Peyer's patch (tissue), 4 donors: ENCODE measurements around the gene AUTS2. TPM values are rescaled to one million over a fixed set of nuclear protein-coding genes. Genes with fewer than 3 reads are reported as not detected.

Experiments used
- DNase-seq, 3 donors: peaks; one replicate each; pipeline ENCODE4 v3.0.0-alpha.2; 2017 to 2019
- H3K27ac ChIP-seq, 4 donors: fragments of 200-600 bp; sonication (generic); one replicate each; pipeline ENCODE4 v1.5.1; 2016 to 2019
- H3K27me3 ChIP-seq, 2 donors: fragments of 200-600 bp; sonication (generic); one replicate each; pipeline ENCODE4 v1.5.1; 2019
- H3K36me3 ChIP-seq, 3 donors: fragments of 200-600 bp; sonication (generic); one replicate each; pipeline ENCODE4 v1.5.1; 2016 to 2019
- H3K4me1 ChIP-seq, 4 donors: fragments of 200-600 bp; sonication (generic); one replicate each; pipeline ENCODE4 v1.5.1; 2016 to 2019
- H3K4me3 ChIP-seq, 4 donors: fragments of 200-600 bp; sonication (generic); 1 replicate in 3 of 4; 2 replicates in 1 of 4; pipeline ENCODE4 v1.5.1; 2016 to 2019; ENCODE audit warnings: mild to moderate bottlenecking in 1 of 4
- H3K9me3 ChIP-seq, 4 donors: fragments of 200-600 bp; sonication (generic); one replicate each; pipeline ENCODE4 v1.5.1; 2016 to 2019; ENCODE audit warnings: mild to moderate bottlenecking in 1 of 4
- POLR2A ChIP-seq, 2 donors: fragments of 450-650 bp; IDR thresholded peaks; one replicate each; pipeline ENCODE4 v1.5.1; 2017; ENCODE audit warnings: antibody characterized with exemption in 2 of 2, mild to moderate bottlenecking in 2 of 2, moderate library complexity in 2 of 2
- total RNA-seq, 4 donors: library from RNA; depleted of rRNA; stranded (reverse); fragments of >200 nt; gene quantifications; one replicate each; pipeline ENCODE4 v1.1.0, GENCODE V29; 2016
- TF ChIP-seq, protein P1 (sequence below), 6 experiments: fragments of 450-650 bp in 4 of 6; fragments of 200-600 bp in 2 of 6; sonication (generic) in 1 of 6; IDR thresholded peaks; one replicate each; pipeline ENCODE4 v1.5.1; 2017 to 2019; ENCODE audit warnings: antibody characterized with exemption in 6 of 6, mild to moderate bottlenecking in 3 of 6, moderate library complexity in 1 of 6

The AUTS2 gene
- total RNA-seq, 4 donors from 2014 or later: 55.9 to 90.0 (median 72.6) TPM

GRCh38 chr7:70520611-70521010, 922.3 kb downstream of the AUTS2 start:
- no peaks in the 10 kb centered on the region for H3K9me3 ChIP-seq
- H3K27me3 ChIP-seq: no peaks in the 10 kb centered on the region

DNA sequence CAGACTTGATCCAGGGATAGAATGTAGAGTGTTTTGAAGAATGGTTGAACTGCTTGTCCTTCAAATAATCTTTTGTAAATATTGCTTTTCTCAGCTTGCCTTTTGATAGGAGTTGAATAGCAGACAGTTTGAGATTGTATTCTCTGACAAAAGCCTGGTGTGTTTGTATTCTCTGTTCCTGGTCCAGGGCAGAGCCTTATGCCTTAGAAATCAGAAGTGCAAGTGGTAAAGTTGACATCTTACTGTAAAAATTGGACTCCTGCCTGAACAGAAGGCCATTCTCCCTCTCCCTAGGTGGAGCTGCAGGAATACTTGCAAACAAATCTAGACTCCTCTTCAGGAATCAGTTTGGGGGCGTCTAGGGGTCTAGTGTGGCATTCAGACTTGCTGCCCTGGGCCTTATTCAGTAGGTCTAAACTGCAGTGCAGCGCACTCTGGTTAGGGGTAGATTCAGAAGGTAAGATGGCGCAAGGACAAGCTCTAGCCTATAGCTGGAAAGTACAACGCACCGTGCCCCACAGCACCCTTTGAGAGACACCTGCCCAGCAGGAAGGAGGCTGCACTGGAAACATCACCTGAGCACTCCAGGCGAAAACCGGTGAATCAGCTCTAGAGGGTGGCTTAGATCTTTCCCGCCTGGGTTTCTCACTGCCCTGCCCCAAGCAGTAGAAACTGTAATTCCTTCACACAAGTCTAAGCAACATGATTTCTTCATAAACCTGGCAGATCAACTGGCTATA, 925.1 kb downstream of the AUTS2 start:
- Histone ChIP-seq H3K4me1 (no peaks in the 10 kb centered on the region), H3K4me3 (no peak overlapping the region), H3K27me3 (no peaks in the 10 kb centered on the region), H3K36me3 (no peaks in the 10 kb centered on the region), H3K27ac (no peak overlapping the region), H3K9me3 (no peaks in the 10 kb centered on the region)
- DNase-seq: no peak
- TF ChIP-seq POLR2A (IDR thresholded peaks at IDR 0.05): no peak
- TF ChIP-seq, protein P1, sequence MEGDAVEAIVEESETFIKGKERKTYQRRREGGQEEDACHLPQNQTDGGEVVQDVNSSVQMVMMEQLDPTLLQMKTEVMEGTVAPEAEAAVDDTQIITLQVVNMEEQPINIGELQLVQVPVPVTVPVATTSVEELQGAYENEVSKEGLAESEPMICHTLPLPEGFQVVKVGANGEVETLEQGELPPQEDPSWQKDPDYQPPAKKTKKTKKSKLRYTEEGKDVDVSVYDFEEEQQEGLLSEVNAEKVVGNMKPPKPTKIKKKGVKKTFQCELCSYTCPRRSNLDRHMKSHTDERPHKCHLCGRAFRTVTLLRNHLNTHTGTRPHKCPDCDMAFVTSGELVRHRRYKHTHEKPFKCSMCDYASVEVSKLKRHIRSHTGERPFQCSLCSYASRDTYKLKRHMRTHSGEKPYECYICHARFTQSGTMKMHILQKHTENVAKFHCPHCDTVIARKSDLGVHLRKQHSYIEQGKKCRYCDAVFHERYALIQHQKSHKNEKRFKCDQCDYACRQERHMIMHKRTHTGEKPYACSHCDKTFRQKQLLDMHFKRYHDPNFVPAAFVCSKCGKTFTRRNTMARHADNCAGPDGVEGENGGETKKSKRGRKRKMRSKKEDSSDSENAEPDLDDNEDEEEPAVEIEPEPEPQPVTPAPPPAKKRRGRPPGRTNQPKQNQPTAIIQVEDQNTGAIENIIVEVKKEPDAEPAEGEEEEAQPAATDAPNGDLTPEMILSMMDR (IDR thresholded peaks at IDR 0.05): no peak

More at GRCh38 chr7:70520611-70521010, 922.3 kb downstream of the AUTS2 start:
- H3K4me3 ChIP-seq: no peak overlapping the region
- TF ChIP-seq, protein P1 (IDR thresholded peaks at IDR 0.05): no peak
- TF ChIP-seq POLR2A (IDR thresholded peaks at IDR 0.05): no peak
- no peak overlapping the region for H3K27ac ChIP-seq
- H3K4me1 ChIP-seq: no peaks in the 10 kb centered on the region
- no peak for DNase-seq
- H3K36me3 ChIP-seq: no peaks in the 10 kb centered on the region

DNA sequence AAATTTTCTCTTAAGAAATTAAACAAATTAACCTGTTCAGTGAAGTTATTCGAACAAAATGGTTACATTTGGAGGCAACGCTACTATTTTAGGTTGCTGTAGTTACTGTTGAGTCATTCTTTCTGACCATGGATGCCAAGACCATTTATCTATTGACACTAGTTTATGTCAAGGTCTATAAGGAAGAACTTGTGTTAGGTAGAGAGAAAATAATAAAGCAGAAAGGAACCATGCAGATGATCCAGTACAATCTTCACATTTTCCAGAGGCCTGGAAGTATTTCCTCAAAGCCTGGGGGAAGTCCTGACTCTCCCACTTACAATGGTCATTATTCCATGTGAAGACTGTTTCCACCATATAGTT, 925.7 kb downstream of the AUTS2 start:
- DNase-seq: no peak
- no peak overlapping the region for H3K4me3 ChIP-seq

GRCh38 chr7:70525991-70526390, 927.7 kb downstream of the AUTS2 start:
- TF ChIP-seq, protein P1 (IDR thresholded peaks at IDR 0.05): no peak
- TF ChIP-seq POLR2A (IDR thresholded peaks at IDR 0.05): no peak
- no peaks in the 10 kb centered on the region for H3K9me3 ChIP-seq

More for the DNA sequence above, 925.7 kb downstream of the AUTS2 start:
- Histone ChIP-seq H3K4me1 (no peaks in the 10 kb centered on the region), H3K36me3 (no peaks in the 10 kb centered on the region), H3K9me3 (no peaks in the 10 kb centered on the region), H3K27me3 (no peaks in the 10 kb centered on the region), H3K27ac (no peak overlapping the region)
- no peak for TF ChIP-seq POLR2A (IDR thresholded peaks at IDR 0.05)
- TF ChIP-seq, protein P1 (IDR thresholded peaks at IDR 0.05): no peak

GRCh38 chr7:70527520-70528115, 929.3 kb downstream of the AUTS2 start:
- Histone ChIP-seq H3K4me3 (no peak overlapping the region), H3K9me3 (no peaks in the 10 kb centered on the region), H3K4me1 (no peaks in the 10 kb centered on the region), H3K36me3 (no peaks in the 10 kb centered on the region), H3K27me3 (no peaks in the 10 kb centered on the region), H3K27ac (no peak overlapping the region)
- TF ChIP-seq, protein P1 (IDR thresholded peaks at IDR 0.05): no peak
- TF ChIP-seq POLR2A (IDR thresholded peaks at IDR 0.05): no peak
- no peak for DNase-seq

More at GRCh38 chr7:70525991-70526390, 927.7 kb downstream of the AUTS2 start:
- Histone ChIP-seq H3K4me3 (no peak overlapping the region), H3K4me1 (no peaks in the 10 kb centered on the region), H3K36me3 (no peaks in the 10 kb centered on the region), H3K27ac (no peak overlapping the region), H3K27me3 (no peaks in the 10 kb centered on the region)
- DNase-seq: no peak
